ENCODE data around the gene KCNJ10.
"Not testable (repeated sequence)": the region's sequence is repeated elsewhere in the genome, so short reads cannot be mapped to it uniquely, and the experiment has no call there.

KCNJ10 gene

DNA sequence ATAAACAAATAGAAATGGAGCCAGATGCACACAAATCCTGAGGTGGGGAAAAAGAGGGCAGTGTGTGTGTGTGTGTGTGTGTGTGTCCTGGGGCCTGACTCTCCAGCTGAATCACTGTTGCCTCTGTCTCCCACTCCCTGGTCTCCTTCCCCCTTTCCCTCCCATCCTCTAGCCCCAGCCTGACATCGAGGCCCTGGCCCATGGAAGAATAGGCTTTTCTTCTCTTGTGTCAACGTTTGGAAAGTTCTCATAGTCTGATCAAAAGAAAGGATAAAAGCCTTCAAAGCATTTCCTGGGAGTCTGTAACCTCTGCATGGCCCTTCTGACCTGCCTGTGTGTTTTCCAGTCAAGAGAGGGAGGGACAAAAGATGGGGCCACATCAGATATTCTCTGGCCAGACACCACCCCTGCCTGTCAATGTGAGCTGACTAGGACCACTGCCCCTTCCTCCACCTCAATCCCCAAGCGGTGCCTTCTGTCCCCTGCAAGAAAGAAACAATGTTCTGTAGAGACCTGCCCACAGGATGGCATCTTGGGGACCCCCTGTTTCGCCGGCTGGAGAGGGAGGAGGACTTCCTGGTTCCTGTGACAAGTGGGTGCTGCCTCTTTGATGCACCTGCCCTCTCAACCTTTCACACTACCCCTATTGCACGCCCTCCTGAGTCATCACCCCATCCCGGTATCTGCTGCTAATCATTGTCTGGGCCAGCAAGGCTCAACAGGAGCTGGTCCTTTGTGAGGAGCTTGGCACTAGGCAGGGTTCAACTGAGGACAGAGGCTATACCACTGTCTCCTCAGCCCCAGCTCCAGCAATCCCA, 16.2 kb downstream of the KCNJ10 start:
- DNase-seq, result no peak

DNA sequence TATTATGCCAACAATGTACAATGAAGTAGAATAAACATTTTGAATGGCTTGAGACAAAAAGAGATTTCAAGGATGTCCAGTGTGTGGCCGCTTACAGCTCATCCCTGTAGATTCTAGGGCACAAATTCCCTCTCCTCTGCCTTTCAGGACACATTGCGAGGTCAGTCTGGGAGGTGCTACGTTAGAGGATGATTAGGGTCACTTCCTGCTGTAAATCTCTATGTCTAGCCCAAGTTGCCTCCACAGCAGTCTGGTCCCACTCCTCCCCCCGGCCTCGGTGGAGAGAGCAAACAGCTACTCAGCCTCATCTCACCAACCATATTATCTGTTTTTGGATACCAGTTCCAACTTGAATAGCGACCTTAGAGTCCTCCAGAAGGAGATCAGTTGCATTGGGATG, 17.0 kb downstream of the KCNJ10 start:
- DNase-seq, result no peak

GRCh38 chr1:160050619-160051018, 19.3 kb downstream of the KCNJ10 start:
- no peak for DNase-seq

DNA sequence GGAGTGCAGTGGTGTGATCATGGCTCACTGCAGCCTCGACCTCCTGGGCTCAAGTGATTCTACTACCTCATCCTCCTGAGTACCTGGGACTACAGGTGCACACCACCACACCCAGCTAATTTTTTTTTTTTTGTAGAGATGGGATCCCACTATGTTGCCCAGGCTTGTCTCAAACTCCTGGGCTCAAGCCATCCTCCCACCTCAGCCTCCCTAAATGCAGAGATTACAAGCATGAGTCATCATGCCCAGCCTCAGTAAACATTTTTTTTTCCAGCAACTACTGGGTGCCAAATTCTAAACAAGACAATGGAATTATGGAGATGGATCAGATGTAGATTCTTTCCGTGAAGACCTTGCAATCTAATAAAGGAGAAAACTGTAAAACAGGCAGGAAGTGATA, 19.8 kb downstream of the KCNJ10 start:
- not testable (repeated sequence) for DNase-seq

DNA sequence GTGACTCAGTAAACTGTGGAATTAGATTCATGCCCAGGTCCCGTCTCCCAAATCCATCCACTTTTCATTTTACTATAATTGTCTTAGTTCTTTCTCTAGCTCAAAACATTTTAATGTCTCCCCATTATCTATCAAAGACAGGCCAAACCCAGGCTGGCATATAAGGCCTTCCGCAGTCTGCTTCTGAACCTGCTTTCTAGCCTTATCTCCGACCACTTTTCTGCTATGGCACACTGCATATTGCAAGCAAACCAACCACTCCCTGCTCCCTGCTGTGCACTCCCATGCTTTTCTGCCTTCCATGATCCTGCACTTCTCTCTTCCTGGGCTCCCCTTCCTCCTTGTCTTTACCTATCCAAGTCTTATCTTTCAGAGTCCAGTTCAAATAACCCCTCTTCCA, 20.9 kb downstream of the KCNJ10 start:
- DNase-seq, result no peak

DNA sequence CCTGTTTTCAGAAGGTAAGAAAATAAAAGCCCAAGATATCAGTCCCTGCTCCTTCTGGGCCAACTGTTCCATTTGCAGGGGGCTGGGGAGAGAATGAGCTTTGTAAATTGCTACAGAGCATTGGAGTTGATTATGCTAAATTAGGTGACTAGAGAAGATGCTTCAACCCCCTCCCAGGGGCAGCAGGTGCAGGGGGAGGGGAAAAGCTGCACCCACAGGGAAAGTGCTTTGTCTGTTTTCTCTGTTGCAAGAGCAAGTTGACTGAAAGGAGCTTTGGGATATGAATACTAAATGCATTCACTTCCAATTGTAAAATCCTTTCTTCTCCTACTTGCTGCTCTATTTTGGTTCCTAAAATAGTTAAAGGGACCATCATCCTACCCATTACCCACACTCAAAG, 21.6 kb downstream of the KCNJ10 start:
- DNase-seq, result no peak

GRCh38 chr1:160047111-160047991, 22.6 kb downstream of the KCNJ10 start:
- DNase-seq, result no peak

GRCh38 chr1:160046494-160047110, 23.4 kb downstream of the KCNJ10 start:
- DNase-seq, result peak; percentile 50

GRCh38 chr1:160045653-160046052, 24.3 kb downstream of the KCNJ10 start:
- DNase-seq, result no peak

DNA sequence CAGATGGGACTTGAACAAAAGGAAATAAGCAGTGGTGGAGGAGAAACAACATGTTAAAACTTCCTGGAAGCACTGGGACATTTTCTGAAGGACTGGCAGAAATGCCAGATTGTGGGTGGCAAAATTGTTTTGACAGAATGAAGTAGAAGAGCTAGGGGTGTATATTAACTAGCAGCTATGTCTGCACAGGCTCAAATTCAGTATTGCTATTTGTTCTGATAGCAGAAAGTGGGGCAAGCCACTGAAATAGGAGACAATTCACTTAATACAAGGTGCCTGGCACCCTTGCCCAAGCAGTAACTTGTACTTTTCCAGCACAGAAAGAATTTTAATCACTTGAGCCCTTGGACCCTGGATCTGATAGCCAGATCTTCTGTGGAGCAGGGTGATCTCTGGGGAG, 26.4 kb downstream of the KCNJ10 start:
- no peak for DNase-seq

DNA sequence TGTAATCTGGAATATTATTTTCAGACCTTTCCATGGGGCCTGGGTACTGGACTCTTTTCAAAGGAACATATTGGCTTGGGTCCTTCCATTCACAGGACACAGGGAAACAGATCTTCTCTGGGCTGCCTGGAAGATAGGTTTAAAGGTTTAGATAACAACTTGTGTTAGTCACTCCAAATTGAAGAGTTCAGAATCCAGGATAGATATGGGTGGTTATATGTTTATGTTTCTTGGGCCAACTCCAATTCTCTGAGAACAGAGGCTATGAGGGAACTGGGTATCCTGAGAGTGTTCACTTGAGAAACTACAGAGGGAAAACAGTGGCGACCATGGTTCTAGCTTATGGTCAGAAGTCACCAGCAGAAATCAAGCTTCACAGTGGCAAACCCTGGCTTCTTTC, 29.5 kb downstream of the KCNJ10 start:
- DNase-seq, result no peak

- DNase-seq, result peak; percentile 25
Observed at GRCh38 chr1:160032165-160032820, 37.7 kb downstream of the KCNJ10 start.

- peak; percentile 93 for DNase-seq
Observed at GRCh38 chr1:160031365-160032164, 38.4 kb downstream of the KCNJ10 start, which contains the start of gene PIGM. PIGM (minus strand) TSS chr1:160031990; CDS start chr1:160031739, 251 bp downstream.

- peak; percentile 4 for DNase-seq
Observed at GRCh38 chr1:160030657-160031364, 39.1 kb downstream of the KCNJ10 start.

DNA sequence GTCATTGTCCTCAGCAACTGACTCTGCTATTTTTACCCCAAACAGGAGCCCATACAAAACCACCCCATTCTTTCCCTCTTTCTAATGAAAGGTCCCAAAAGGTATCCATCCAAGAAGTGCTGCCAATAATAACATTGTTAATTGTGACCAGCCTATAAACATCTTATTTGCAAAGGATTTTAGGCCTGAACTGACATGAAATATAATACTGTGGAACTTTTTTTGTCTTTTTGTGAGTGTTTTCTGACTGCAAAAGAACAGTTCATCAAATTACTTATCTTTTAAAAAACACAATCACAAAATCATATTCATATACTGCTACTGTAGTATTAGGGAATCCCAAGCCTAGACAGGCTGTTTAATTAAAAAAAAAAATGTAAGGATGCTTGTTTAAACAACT, 41.5 kb downstream of the KCNJ10 start:
- no peak for DNase-seq

- no peak for DNase-seq
Observed at GRCh38 chr1:160025314-160025713, 44.6 kb downstream of the KCNJ10 start.

- DNase-seq, result no peak
Observed at GRCh38 chr1:160024195-160024905, 45.6 kb downstream of the KCNJ10 start.

DNA sequence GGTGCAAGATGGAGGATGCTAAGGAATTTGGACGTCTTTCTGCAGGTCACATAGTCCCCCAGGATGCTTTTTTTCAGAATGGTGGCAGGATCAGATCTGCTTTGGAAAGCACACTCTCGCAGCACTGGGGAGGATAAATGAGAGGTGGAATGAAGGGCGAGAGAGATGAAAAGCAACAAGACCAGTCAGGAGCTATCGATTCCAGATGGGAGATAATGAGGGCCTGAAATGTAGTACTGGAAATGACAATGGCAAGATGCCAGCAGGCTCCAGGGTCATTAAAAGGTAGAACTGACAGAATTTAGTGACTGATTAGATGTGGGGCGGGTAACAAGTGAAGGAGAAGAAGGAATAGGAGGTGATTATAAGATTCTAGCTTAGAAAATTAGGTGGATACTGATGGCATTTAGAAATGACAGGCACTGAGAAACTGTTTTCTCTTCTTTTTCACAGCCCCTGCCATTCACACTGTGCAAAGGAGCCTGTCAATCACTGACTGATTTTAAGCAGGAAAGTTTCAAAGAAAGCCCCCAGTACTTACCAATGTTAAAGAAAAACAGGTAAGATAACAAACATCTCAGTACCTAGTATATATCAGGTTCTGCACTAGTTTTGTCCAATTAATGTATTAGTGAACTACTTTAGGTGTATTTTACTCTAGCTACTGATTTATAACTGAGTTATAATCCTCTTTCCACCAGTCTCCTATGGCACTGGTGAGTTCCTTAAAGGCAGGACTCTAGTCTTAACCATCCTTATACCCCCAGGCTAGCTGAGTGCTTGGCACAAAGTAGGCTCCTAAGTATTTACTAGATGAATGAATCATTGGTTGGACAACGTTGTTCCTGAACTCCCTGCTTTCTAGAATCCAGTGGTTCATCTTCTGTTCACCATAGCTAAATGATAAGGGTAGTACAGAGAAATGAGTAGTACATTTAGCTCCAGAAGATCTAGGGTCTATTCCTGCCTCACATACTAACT, 47.3 kb downstream of the KCNJ10 start:
- DNase-seq, result peak; percentile 72

- DNase-seq, result no peak
Observed at GRCh38 chr1:160021376-160022074, 48.4 kb downstream of the KCNJ10 start.

All from EL (cell line).